Karpas-422 (cell line): ENCODE data around the gene HOXC12. TPM values are rescaled to one million over a fixed set of nuclear protein-coding genes. Genes with fewer than 3 reads are reported as not detected.

Source experiments
- DNase-seq: peaks from one replicate; pipeline ENCODE4 v3.0.0-alpha.2; 2015
- H2AFZ ChIP-seq: fragments of 200-600 bp; sonication (generic); 2 replicates; pipeline ENCODE4 v1.6.1; 2014; ENCODE audit warnings: antibody characterized with exemption, low read length, mixed read lengths
- H3K27ac ChIP-seq: fragments of 200-600 bp; sonication (generic); 2 replicates; pipeline ENCODE4 v1.5.1; 2014; ENCODE audit warnings: mild to moderate bottlenecking, low read length, moderate library complexity
- H3K27me3 ChIP-seq: fragments of 200-600 bp; sonication (generic); 2 replicates; pipeline ENCODE4 v1.6.1; 2014; ENCODE audit warnings: low read length, mixed read lengths
- H3K36me3 ChIP-seq: fragments of 200-600 bp; sonication (generic); 2 replicates; pipeline ENCODE4 v1.6.1; 2014; ENCODE audit warnings: low read length, mixed read lengths; ENCODE audit not compliant: insufficient read depth
- H3K4me1 ChIP-seq: fragments of 200-600 bp; sonication (generic); 2 replicates; pipeline ENCODE4 v1.6.1; 2014; ENCODE audit warnings: mild to moderate bottlenecking, low read length, mixed read lengths
- H3K4me2 ChIP-seq: fragments of 200-600 bp; sonication (generic); 2 replicates; pipeline ENCODE4 v1.6.1; 2014; ENCODE audit warnings: low read length, low read depth, mild to moderate bottlenecking; ENCODE audit not compliant: poor library complexity, severe bottlenecking
- H3K4me3 ChIP-seq: fragments of 200-600 bp; sonication (generic); 2 replicates; pipeline ENCODE4 v1.5.1; 2014; ENCODE audit warnings: mild to moderate bottlenecking, antibody characterized with exemption, low read length, mixed read lengths
- H3K79me2 ChIP-seq: fragments of 200-600 bp; sonication (generic); 2 replicates; pipeline ENCODE4 v1.6.1; 2014; ENCODE audit warnings: mild to moderate bottlenecking, low read length, mixed read lengths
- H3K9ac ChIP-seq: fragments of 200-600 bp; sonication (generic); 2 replicates; pipeline ENCODE4 v1.6.0; 2014; ENCODE audit warnings: low read length
- H3K9me2 ChIP-seq: fragments of 200-600 bp; sonication (generic), shearing (Covaris generic); replicated peaks from 2 replicates; pipeline ENCODE4 v1.6.0; 2014; ENCODE audit warnings: mild to moderate bottlenecking, low read length, moderate library complexity; ENCODE audit not compliant: insufficient read depth
- H3K9me3 ChIP-seq: fragments of 300-700, 200-600 bp; sonication (generic); 2 replicates; pipeline ENCODE4 v1.6.1; 2014; ENCODE audit warnings: low read length, mixed read lengths
- H4K20me1 ChIP-seq: fragments of 200-600 bp; sonication (generic); 2 replicates; pipeline ENCODE4 v1.6.1; 2014; ENCODE audit warnings: mild to moderate bottlenecking, antibody characterized with exemption, low read length, low read depth; ENCODE audit not compliant: insufficient read depth
- total RNA-seq: library from RNA; depleted of rRNA; stranded (reverse); fragments of >200 nt; shearing (Covaris generic); gene quantifications from 2 replicates; pipeline ENCODE4 v1.2.3, GENCODE V29; 2014; ENCODE audit warnings: low replicate concordance

The HOXC12 gene
- total RNA-seq, 1 experiment from 2014 or later, result not detected

GRCh38 chr12:53952871-53953734, 1.6 kb upstream of the HOXC12 start:
- no peaks in the 10 kb centered on the region for H3K79me2 ChIP-seq
- H3K9me2 ChIP-seq, result no peaks in the 10 kb centered on the region
- no peak for DNase-seq
- no peak overlapping the region for H2AFZ ChIP-seq
- no peaks in the 10 kb centered on the region for H3K36me3 ChIP-seq
- H3K27me3 ChIP-seq, result no peaks in the 10 kb centered on the region
- H3K4me2 ChIP-seq, result no peak overlapping the region
- no peak overlapping the region for H3K4me3 ChIP-seq
- H3K9ac ChIP-seq, result no peak overlapping the region
- H3K4me1 ChIP-seq, result no peaks in the 10 kb centered on the region
- no peaks in the 10 kb centered on the region for H3K9me3 ChIP-seq
- H4K20me1 ChIP-seq, result no peaks in the 10 kb centered on the region
- H3K27ac ChIP-seq, result no peak overlapping the region

DNA sequence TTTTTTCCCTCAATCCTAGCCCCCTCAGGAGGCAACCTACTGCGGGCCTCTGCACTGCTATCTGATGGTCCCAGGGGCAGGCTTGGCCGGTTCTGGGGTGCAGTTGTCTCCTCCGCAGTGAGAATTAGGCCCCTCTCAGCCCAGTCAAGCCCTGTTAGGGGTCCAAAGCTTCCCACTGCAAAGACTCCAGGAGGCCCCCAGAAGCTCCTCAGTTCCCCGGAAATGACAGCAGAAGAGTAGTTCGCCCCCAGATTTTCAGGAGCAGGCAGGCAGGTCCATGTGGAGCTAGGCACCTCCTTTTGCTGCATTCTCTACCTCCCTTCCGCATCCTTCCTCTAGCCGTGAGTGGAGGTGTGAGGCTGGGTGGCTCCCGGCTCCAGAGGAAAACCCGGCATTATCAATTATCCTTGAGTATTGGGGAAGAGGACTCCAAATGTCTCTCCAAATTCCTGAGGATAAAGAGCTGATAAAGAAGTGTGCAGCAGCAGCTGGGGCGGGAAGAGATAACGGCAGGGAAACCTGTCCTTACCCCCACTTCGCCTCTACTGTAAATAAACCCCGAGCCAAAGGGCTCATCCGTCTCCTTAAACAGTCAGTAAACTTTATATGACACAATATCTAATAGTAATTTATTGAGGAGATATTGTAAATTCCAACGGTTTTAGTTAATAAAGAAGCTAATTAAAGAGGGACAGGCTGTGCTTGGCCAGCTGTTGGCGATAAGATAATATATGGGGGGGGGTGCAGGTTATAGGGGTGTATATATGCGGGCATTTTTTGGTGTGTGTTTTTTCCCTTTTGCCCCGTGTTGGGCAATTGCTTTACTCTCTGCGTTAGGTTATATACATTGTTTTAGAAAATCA, 641 bp upstream of the HOXC12 start:
- H3K9me2 ChIP-seq, result no peaks in the 10 kb centered on the region
- H3K36me3 ChIP-seq, result no peaks in the 10 kb centered on the region
- no peak for DNase-seq
- H3K9ac ChIP-seq, result no peak overlapping the region
- H3K9me3 ChIP-seq, result no peaks in the 10 kb centered on the region
- no peak overlapping the region for H3K27ac ChIP-seq
- H3K4me3 ChIP-seq, result no peak overlapping the region
- H3K4me2 ChIP-seq, result no peak overlapping the region
- no peaks in the 10 kb centered on the region for H3K27me3 ChIP-seq
- H3K79me2 ChIP-seq, result no peaks in the 10 kb centered on the region
- H2AFZ ChIP-seq, result no peak overlapping the region
- H4K20me1 ChIP-seq, result no peaks in the 10 kb centered on the region
- no peaks in the 10 kb centered on the region for H3K4me1 ChIP-seq

DNA sequence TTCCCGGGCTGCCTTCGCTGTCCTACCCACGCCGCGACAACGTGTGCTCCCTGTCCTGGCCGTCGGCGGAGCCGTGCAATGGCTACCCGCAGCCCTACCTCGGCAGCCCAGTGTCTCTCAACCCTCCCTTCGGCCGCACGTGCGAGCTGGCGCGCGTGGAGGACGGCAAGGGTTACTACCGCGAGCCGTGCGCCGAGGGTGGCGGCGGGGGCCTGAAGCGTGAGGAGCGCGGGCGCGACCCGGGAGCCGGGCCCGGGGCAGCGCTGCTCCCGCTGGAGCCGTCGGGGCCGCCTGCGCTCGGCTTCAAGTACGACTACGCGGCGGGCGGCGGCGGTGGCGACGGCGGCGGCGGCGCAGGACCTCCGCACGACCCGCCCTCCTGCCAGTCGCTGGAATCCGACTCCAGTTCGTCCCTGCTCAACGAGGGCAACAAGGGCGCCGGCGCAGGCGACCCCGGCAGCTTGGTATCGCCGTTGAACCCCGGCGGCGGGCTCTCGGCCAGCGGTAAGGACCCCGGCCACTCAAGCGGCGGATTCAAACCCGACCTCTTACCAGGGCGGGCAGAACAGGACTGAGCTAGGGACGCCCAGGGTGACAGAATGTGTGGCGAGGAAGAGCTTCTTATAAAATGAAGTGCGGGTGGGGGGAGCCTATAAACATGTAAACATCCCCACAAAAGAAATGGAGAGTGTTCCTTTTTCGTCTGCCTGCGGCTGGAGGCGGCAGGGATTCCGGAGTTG, 503 bp downstream of the HOXC12 start:
- no peaks in the 10 kb centered on the region for H3K79me2 ChIP-seq
- H3K36me3 ChIP-seq, result no peaks in the 10 kb centered on the region
- H3K9me3 ChIP-seq, result no peaks in the 10 kb centered on the region
- no peaks in the 10 kb centered on the region for H3K9me2 ChIP-seq
- H2AFZ ChIP-seq, result no peak overlapping the region
- no peak overlapping the region for H3K27ac ChIP-seq
- no peaks in the 10 kb centered on the region for H3K27me3 ChIP-seq
- no peaks in the 10 kb centered on the region for H4K20me1 ChIP-seq
- no peak overlapping the region for H3K4me2 ChIP-seq
- DNase-seq, result no peak
- H3K4me1 ChIP-seq, result no peaks in the 10 kb centered on the region
- H3K9ac ChIP-seq, result no peak overlapping the region
- no peak overlapping the region for H3K4me3 ChIP-seq

GRCh38 chr12:53955776-53956250, 1.1 kb downstream of the HOXC12 start:
- H3K4me1 ChIP-seq, result no peaks in the 10 kb centered on the region
- no peaks in the 10 kb centered on the region for H3K9me3 ChIP-seq
- no peak overlapping the region for H3K4me3 ChIP-seq
- no peak overlapping the region for H3K27ac ChIP-seq
- no peak overlapping the region for H3K9ac ChIP-seq
- H3K79me2 ChIP-seq, result no peaks in the 10 kb centered on the region
- H3K36me3 ChIP-seq, result no peaks in the 10 kb centered on the region
- DNase-seq, result no peak
- H3K27me3 ChIP-seq, result no peaks in the 10 kb centered on the region
- H3K4me2 ChIP-seq, result no peak overlapping the region
- H4K20me1 ChIP-seq, result no peaks in the 10 kb centered on the region
- no peaks in the 10 kb centered on the region for H3K9me2 ChIP-seq
- H2AFZ ChIP-seq, result no peak overlapping the region

DNA sequence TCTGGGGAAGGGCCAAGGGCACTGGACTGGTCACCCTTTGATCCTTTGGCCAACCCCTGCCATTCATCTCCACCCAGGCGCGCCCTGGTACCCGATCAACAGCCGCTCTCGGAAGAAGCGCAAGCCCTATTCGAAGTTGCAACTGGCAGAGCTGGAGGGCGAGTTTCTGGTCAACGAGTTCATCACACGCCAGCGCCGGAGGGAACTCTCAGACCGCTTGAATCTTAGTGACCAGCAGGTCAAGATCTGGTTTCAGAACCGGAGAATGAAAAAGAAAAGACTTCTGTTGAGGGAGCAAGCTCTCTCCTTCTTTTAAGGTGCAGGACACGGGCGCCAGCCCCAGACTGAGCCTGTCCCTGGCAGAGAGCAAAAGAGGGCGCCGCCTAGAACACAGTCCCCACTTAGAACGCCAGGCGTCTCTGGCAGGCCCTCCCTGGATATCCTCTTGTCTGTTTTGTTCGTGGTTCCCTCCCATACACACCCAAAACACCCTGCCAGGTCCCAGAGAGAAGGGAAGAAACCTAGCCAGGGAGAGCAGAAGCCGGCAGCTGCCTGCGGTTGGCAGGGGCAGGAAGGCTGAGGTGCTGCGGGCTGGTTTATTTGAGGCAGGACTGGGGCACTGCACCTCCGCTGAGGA, 1.7 kb downstream of the HOXC12 start:
- Histone ChIP-seq H3K27ac (no peak overlapping the region), H3K79me2 (no peaks in the 10 kb centered on the region), H3K4me3 (no peak overlapping the region), H4K20me1 (no peaks in the 10 kb centered on the region), H3K4me2 (no peak overlapping the region), H3K9me3 (no peaks in the 10 kb centered on the region), H3K4me1 (no peaks in the 10 kb centered on the region), H3K9me2 (no peaks in the 10 kb centered on the region), H3K36me3 (no peaks in the 10 kb centered on the region), H3K9ac (no peak overlapping the region), H2AFZ (no peak overlapping the region), H3K27me3 (no peaks in the 10 kb centered on the region)
- DNase-seq, result no peak

GRCh38 chr12:53956914-53957536, 2.3 kb downstream of the HOXC12 start:
- Histone ChIP-seq H3K4me1 (no peaks in the 10 kb centered on the region), H3K4me2 (no peak overlapping the region), H3K79me2 (no peaks in the 10 kb centered on the region), H3K9me3 (no peaks in the 10 kb centered on the region), H3K36me3 (no peaks in the 10 kb centered on the region), H3K27ac (no peak overlapping the region), H3K9ac (no peak overlapping the region), H2AFZ (no peak overlapping the region), H4K20me1 (no peaks in the 10 kb centered on the region; the same call in 1 of the 2 replicates), H3K9me2 (no peaks in the 10 kb centered on the region), H3K4me3 (no peak overlapping the region), H3K27me3 (no peaks in the 10 kb centered on the region)
- no peak for DNase-seq

DNA sequence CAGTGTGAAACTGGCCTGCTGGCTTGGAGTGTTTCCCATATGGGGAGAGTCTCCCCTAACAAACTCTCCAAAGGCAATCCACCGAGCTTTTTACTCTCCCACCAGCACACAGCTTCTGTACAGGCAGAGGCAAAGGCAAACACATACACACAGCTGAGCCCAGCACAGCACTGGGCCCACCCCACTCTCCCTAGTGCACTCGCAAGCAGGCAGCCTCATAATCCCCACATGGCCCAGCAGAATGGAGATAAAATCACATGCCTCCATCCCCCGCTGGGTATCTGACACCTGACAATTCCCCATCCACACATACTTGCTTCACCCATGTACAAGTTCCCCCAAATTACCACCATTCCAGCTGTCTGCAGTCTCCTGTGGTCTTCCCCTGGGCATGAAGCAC, 3.4 kb downstream of the HOXC12 start:
- Histone ChIP-seq H3K9me2 (no peaks in the 10 kb centered on the region), H2AFZ (no peak overlapping the region), H3K4me1 (no peaks in the 10 kb centered on the region), H3K36me3 (no peaks in the 10 kb centered on the region), H3K4me3 (no peak overlapping the region), H4K20me1 (no peaks in the 10 kb centered on the region; the same call in 1 of the 2 replicates), H3K9me3 (no peaks in the 10 kb centered on the region), H3K4me2 (no peak overlapping the region), H3K9ac (no peak overlapping the region), H3K79me2 (no peaks in the 10 kb centered on the region), H3K27me3 (no peaks in the 10 kb centered on the region), H3K27ac (no peak overlapping the region)
- DNase-seq, result no peak
